GM12878 (cell line): ENCODE results near the gene INO80C. TPM values are rescaled to one million over a fixed set of nuclear protein-coding genes. Genes with fewer than 3 reads are reported as not detected.

ENCODE experiments used
- ATAC-seq: fragments of 200-7000 bp; cut with Tn5 transposase; 3 replicates; pipeline ENCODE4 v1.9.1; 2020; ENCODE audit warnings: mild to moderate bottlenecking, moderate library complexity
- BruUV-seq: library from RNA; stranded (reverse); fragments of 400-500 nt; replicated peaks from 2 replicates; lab custom pipeline; 2021; lab: Mats Ljungman, UMichigan
- CTCF ChIA-PET: fragments of 300-600 bp; sonication (Branson Sonifier 250); formaldehyde crosslinking; extraction: SDS; loops from one replicate; lab custom pipeline; 2021; ENCODE audit warnings: inconsistent platforms; lab: Yijun Ruan, JAX
- POLR2A ChIA-PET: fragments of 350-600 bp; formaldehyde crosslinking; extraction: SDS; loops from one replicate; lab custom pipeline; 2021; ENCODE audit warnings: inconsistent platforms; lab: Charles Lee
- RAD21 ChIA-PET: fragments of 300-600 bp; sonication (Branson Sonifier 250); formaldehyde crosslinking; loops from one replicate; lab custom pipeline; 2023; ENCODE audit warnings: antibody characterized with exemption; ENCODE audit not compliant: unreplicated experiment; lab: Charles Lee
- SMC1A ChIA-PET: fragments of 300-600 bp; sonication (Branson Sonifier 250); formaldehyde crosslinking; loops from one replicate; lab custom pipeline; 2023; ENCODE audit not compliant: unreplicated experiment, uncharacterized antibody; lab: Charles Lee
- DNase-seq: peaks from one replicate; pipeline ENCODE4 v3.0.0-alpha.2; 2011; ENCODE audit warnings: low read depth, low spot score
- FAIRE-seq: peaks from 3 replicates; lab custom pipeline; 2011; peaks lifted over from hg19 to GRCh38; lab: Jason Lieb, UNC
- H2AFZ ChIP-seq: 2 replicates; pipeline ENCODE4 v1.6.0; 2011; ENCODE audit warnings: low read depth, low read length, control low read depth; ENCODE audit not compliant: control insufficient read depth
- H3K27ac ChIP-seq: 2 replicates; pipeline ENCODE4 v1.5.1; 2011; ENCODE audit warnings: control low read depth; ENCODE audit not compliant: control insufficient read depth, insufficient read depth
- H3K27me3 ChIP-seq, 2 experiments: replicated peaks in 1 of 2; 2 replicates each; pipeline versions ENCODE4 v1.6.0 to v1.6.1; 2011; ENCODE audit warnings: low read length in 1 of 2; ENCODE audit not compliant: control insufficient read depth in 2 of 2, insufficient read depth in 2 of 2
- H3K36me3 ChIP-seq, 2 experiments: 2 replicates each; pipeline ENCODE4 v1.5.1; 2011; ENCODE audit warnings: low read length in 1 of 2; ENCODE audit not compliant: control insufficient read depth in 2 of 2, insufficient read depth in 2 of 2
- H3K4me1 ChIP-seq: 2 replicates; pipeline ENCODE4 v1.6.1; 2011; ENCODE audit warnings: mild to moderate bottlenecking, low read length, moderate library complexity, mixed read lengths; ENCODE audit not compliant: control insufficient read depth, insufficient read depth
- H3K4me2 ChIP-seq: 2 replicates; pipeline ENCODE4 v1.6.0; 2011; ENCODE audit warnings: control low read depth; ENCODE audit not compliant: control insufficient read depth, insufficient read depth
- H3K4me3 ChIP-seq: fragments of 200-600 bp; sonication (generic); 2 replicates; pipeline ENCODE4 v1.5.1; 2016
- H3K79me2 ChIP-seq: 2 replicates; pipeline ENCODE4 v1.6.0; 2011; ENCODE audit warnings: low read length; ENCODE audit not compliant: control insufficient read depth, insufficient read depth
- H3K9ac ChIP-seq: 2 replicates; pipeline ENCODE4 v1.8.0; 2011; ENCODE audit warnings: low read length, control low read depth, mixed read lengths; ENCODE audit not compliant: control insufficient read depth, insufficient read depth
- H3K9me3 ChIP-seq: replicated peaks from 3 replicates; pipeline ENCODE4 v1.5.1; 2011; ENCODE audit warnings: mild to moderate bottlenecking, low read length; ENCODE audit not compliant: control insufficient read depth, insufficient read depth
- H4K20me1 ChIP-seq: 2 replicates; pipeline ENCODE4 v1.6.0; 2011; ENCODE audit not compliant: control insufficient read depth, insufficient read depth
- CEBPB ChIP-seq, 2 experiments: fragments of 150-350 bp in 1 of 2; IDR thresholded peaks; 2 replicates each; pipeline ENCODE4 v1.6.1; 2012 to 2014; ENCODE audit warnings: low read depth in 2 of 2, low read length in 2 of 2, borderline replicate concordance in 1 of 2, inconsistent platforms in 1 of 2
- DPF2 ChIP-seq: fragments of 450-650 bp; IDR thresholded peaks from 2 replicates; pipeline ENCODE4 v1.6.1; 2017; ENCODE audit warnings: mild to moderate bottlenecking
- EED ChIP-seq: sonication (generic); IDR thresholded peaks from 2 replicates; pipeline ENCODE4 v1.6.1; 2016; ENCODE audit warnings: antibody characterized with exemption, low read depth
- EGR1 ChIP-seq, 2 experiments: IDR thresholded peaks; 1 replicate in 1 of 2; 2 replicates in 1 of 2; pipeline ENCODE4 v1.6.1; 2011 to 2012; ENCODE audit warnings: low read depth in 2 of 2, low read length in 2 of 2, borderline replicate concordance in 1 of 2, mild to moderate bottlenecking in 1 of 2, moderate library complexity in 1 of 2
- ETV6 ChIP-seq, 2 experiments: fragments of 450-650 bp in 1 of 2; IDR thresholded peaks in 1 of 2; conservative IDR thresholded peaks in 1 of 2; 2 replicates each; pipeline ENCODE4 v1.6.1; 2014; ENCODE audit warnings: antibody characterized with exemption in 1 of 2, borderline replicate concordance in 1 of 2, low read depth in 1 of 2, mild to moderate bottlenecking in 1 of 2, moderate library complexity in 1 of 2
- MEF2B ChIP-seq: fragments of 450-650 bp; IDR thresholded peaks from 2 replicates; pipeline ENCODE4 v1.6.1; 2018; ENCODE audit warnings: mild to moderate bottlenecking, moderate library complexity; ENCODE audit not compliant: partially characterized antibody, poor library complexity, severe bottlenecking
- MXI1 ChIP-seq: fragments of 150-350 bp; IDR thresholded peaks from 2 replicates; pipeline ENCODE4 v1.6.1; 2011; ENCODE audit warnings: low read depth, mild to moderate bottlenecking, inconsistent platforms, low read length, improper control_type of control experiment
- MYB ChIP-seq: fragments of 150-350 bp; IDR thresholded peaks from 2 replicates; pipeline ENCODE4 v1.6.1; 2014; ENCODE audit warnings: mild to moderate bottlenecking, low read depth, low read length, borderline replicate concordance
- NR2C2 ChIP-seq: IDR thresholded peaks from 2 replicates; pipeline ENCODE4 v1.6.1; 2011; ENCODE audit warnings: borderline replicate concordance, low read depth; ENCODE audit not compliant: control insufficient read depth, insufficient read length
- NR2F1 ChIP-seq: fragments of 450-650 bp; conservative IDR thresholded peaks from 2 replicates; pipeline ENCODE4 v1.6.1; 2017; ENCODE audit warnings: mild to moderate bottlenecking
- SMARCA5 ChIP-seq: fragments of 450-650 bp; IDR thresholded peaks from 2 replicates; pipeline ENCODE4 v1.6.1; 2017; ENCODE audit warnings: mild to moderate bottlenecking
- TAF1 ChIP-seq: IDR thresholded peaks from 2 replicates; pipeline ENCODE4 v1.6.1; 2011; ENCODE audit warnings: mild to moderate bottlenecking, low read depth, low read length, borderline replicate concordance
- WRNIP1 ChIP-seq: IDR thresholded peaks from 2 replicates; pipeline ENCODE4 v1.6.1; 2011; ENCODE audit warnings: low read depth, low read length, improper control_type of control experiment, borderline replicate concordance
- WGBS: methylation state at CpG from one replicate; pipeline ENCODE4 v1.1.6; 2016; ENCODE audit warnings: low lambda C conversion rate; ENCODE audit not compliant: insufficient replicate concordance, insufficient coverage; ENCODE audit errors: missing lambda C conversion rate; 5-methylcytosine and 5-hydroxymethylcytosine counted together
- in situ Hi-C: fragments of 300-500 bp; cut with MboI; formaldehyde crosslinking; loops from 9 replicates; pipeline ENCODE4 v1.14.3; 2018; ENCODE audit warnings: mixed read lengths
- intact Hi-C: fragments of 100-400 bp; cut with micrococcal nuclease; formaldehyde crosslinking; loops from one replicate; pipeline ENCODE4 v1.14.2; 2022; ENCODE audit not compliant: unreplicated experiment
- polyA plus RNA-seq, 11 experiments: library from polyadenylated mRNA; depleted of rRNA in 4 of 11; unstranded in 6 of 11; stranded (reverse) in 5 of 11; fragments of >200 nt; fragmentation: Nextera tagmentation in 4 of 11; fragmentation: Illumina TruSeq in 1 of 11; extraction: Ambion mirVana in 4 of 11; extraction: Trizol in 1 of 11; gene quantifications; 1 replicate in 1 of 11; 2 replicates in 10 of 11; pipeline versions ENCODE4 v1.2.1 to v1.2.3, GENCODE V29; 2011 to 2016; ENCODE audit warnings: inconsistent platforms in 2 of 11, missing spikeins in 2 of 11, low read depth in 1 of 11
- total RNA-seq, 4 experiments: library from RNA; depleted of rRNA in 3 of 4; stranded (reverse); fragments of >200 nt in 3 of 4; fragmentation: Illumina TruSeq in 1 of 4; extraction: Trizol in 1 of 4; gene quantifications; 2 replicates each; pipeline versions ENCODE4 v1.2.1 to v1.2.3, GENCODE V29; 2013 to 2021

Gene INO80C
- total and polyA plus RNA-seq, 10 of the 15 experiments (the other 5 are each of a cell fraction or from before 2014, with no cell fraction given), result 9.9 to 43.2 (median 30.1) TPM

- TF ChIP-seq WRNIP1, result no peak
- TF ChIP-seq ETV6 (conservative IDR thresholded peaks at IDR 0.05 in 1 of 2, IDR thresholded peaks at IDR 0.05 in 1 of 2; ENCODE audit: borderline replicate concordance in 1 of 2, low read depth in 1 of 2), result no peak
- TF ChIP-seq CEBPB (IDR thresholded peaks at IDR 0.05; ENCODE audit: borderline replicate concordance in 1 of 2, low read depth in 2 of 2, low read length in 2 of 2), result no peak
- TF ChIP-seq TAF1, result no peak
- 0 out of 2 replicates have a peak, but pooled peaks have one; percentile 32 for TF ChIP-seq DPF2
- 0 out of 2 replicates have a peak, but pooled peaks have one; percentile 29 for TF ChIP-seq NR2F1
- TF ChIP-seq EED, result peak; percentile 69
- no peak for TF ChIP-seq MXI1
- TF ChIP-seq MEF2B, result peak; percentile 97
- no peak for TF ChIP-seq NR2C2
Observed at GRCh38 chr18:35467624-35468016, 30.1 kb downstream of the INO80C start (continued).

DNA sequence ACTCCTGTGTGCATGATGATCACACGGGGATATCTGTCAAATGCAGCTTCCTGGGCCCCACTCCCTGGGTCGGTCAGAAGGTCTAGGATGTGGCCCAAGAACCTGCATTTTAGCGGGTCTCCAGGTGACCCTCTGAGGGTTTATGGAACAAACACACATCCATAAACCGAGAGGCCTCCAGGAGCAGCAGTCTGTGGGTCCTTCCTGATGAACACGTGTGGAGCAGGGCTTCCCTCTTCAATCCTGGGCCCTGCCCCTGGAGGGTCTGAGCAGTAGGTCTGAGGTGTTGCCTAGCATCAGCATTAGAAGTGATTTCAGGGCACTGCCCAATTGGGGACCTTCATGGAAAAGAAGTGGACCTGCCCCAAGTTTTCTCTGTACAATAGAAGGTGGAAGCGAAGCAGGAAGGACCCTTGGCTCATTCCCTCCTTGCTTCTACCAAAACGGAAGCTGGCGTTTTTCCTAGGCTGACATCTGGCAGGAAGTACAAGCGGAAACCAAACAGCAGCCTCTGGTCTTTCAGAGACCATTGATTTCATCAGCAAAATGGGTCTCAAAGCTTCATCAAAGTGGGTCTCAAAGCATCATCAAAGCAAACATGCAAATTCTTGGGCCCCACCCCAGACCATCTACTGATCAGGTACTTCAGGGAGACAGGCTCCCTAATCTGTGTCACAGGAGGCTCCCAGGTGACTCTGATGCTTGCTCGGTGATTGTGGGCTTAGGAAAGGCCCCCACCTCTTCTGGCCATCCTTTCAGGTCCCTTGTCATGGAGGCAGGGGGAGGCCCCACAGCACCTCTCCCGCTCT, 30.7 kb downstream of the INO80C start:
- Histone ChIP-seq H3K9ac (no peak overlapping the region), H3K4me2 (no peak overlapping the region), H3K4me3 (no peak overlapping the region), H3K36me3 (no peaks in the 10 kb centered on the region; a peak in 1 of 4 replicates), H3K27ac (no peak overlapping the region), H3K4me1 (peaks cover 17% of the 10 kb centered on the region), H4K20me1 (no peaks in the 10 kb centered on the region), H3K79me2 (no peaks in the 10 kb centered on the region), H3K27me3 (no peaks in the 10 kb centered on the region), H2AFZ (no peak overlapping the region), H3K9me3 (no peaks in the 10 kb centered on the region)
- ChIA-PET SMC1A (interaction anchor here (0.5 to 6.2 kb wide), 9 partner anchors 10 to 98 kb away, joined by 3 to 67 read pairs (median 3); no protein-coding TSS in a partner anchor), RAD21 (interaction anchor here (0.7 to 2.5 kb wide), 9 partner anchors 10 to 58 kb away, joined by 3 to 13 read pairs (median 6); partner anchors contain the start of gene INO80C), POLR2A (interaction anchor here (0.5 to 3.4 kb wide), 5 partner anchors 11 to 95 kb away, joined by 3 to 18 read pairs (median 5); no protein-coding TSS in a partner anchor), CTCF (interaction anchor here (0.6 to 2.1 kb wide), 3 partner anchors 11 to 62 kb away, joined by 3 to 12 read pairs (median 4); no protein-coding TSS in a partner anchor)
- DNase-seq (no peak), FAIRE-seq (no peak), ATAC-seq (peak; percentile 16; the same call in 1 of the 3 replicates)
- TF ChIP-seq ETV6 (conservative IDR thresholded peaks at IDR 0.05 in 1 of 2, IDR thresholded peaks at IDR 0.05 in 1 of 2; ENCODE audit: borderline replicate concordance in 1 of 2, low read depth in 1 of 2) (peak in 1 of 2 experiments; percentile 20; a peak in 1 of 4 replicates), EGR1 (IDR thresholded peaks at IDR 0.05; ENCODE audit: borderline replicate concordance in 1 of 2, low read depth in 2 of 2, low read length in 2 of 2) (0 out of 3 replicates have a peak, but pooled peaks of 1 of the 2 experiments have one; percentile 12), SMARCA5 (no peak), MYB (no peak)
- intact Hi-C loops (no loop called here), in situ Hi-C loops (no loop called here)
- no TSS peak for BruUV-seq
- 75% methylated on average over 11 of the region's 11 CpGs for WGBS
